PFSK-1 (cell line): ENCODE results near the gene TAC3.

Experiments used
- SIN3A ChIP-seq: IDR thresholded peaks from 2 replicates; pipeline ENCODE4 v1.6.1; 2012; ENCODE audit warnings: mild to moderate bottlenecking, low read length, moderate library complexity, borderline replicate concordance; ENCODE audit not compliant: insufficient read depth
- TF ChIP-seq, protein P1 (sequence below), 2 experiments: IDR thresholded peaks; 2 replicates each; pipeline versions ENCODE4 v1.6.1 to v1.8.0; 2011 to 2012; ENCODE audit warnings: low read depth in 2 of 2, low read length in 2 of 2, control low read depth in 1 of 2, inconsistent platforms in 1 of 2, mild to moderate bottlenecking in 1 of 2, moderate library complexity in 1 of 2; ENCODE audit not compliant: insufficient read depth in 1 of 2

DNA sequence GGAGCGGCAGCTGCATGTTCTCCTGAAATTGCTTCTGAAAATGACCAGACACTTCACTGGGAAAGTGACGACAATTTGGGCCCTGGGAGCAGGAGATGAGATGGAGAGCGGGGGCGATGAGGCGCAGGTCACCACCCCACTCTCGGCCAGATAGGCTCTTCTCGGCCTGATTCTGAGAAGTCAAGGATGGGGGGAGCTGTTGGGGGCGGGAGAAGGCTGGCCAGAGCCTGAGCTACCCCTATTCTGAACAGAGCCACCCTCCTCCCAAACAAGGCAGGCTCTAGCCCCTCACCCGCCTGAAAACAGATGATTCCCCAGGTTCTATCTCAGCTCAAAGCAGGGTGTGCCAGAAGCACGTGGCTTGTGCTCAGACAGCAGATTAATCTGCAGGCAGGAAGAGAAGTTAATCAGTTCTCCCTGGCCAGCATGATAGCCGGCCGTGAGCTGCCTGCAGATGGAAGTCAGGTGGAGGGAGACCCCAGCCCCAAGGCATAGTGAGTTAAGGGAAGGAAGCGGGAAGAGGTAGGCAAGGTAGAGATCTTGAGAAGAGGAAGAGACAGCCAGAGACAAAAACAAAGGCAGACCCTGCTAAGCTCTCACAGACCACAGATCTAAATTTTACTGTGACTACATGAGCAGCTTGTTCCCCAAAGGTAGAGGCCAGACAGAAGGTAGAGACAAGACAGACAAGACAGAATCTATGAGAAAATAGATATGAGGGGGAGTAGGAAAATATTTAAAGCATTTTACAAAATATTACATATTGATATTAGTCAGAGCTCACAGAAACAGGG lies 10.9 kb upstream of the TAC3 start:
- TF ChIP-seq SIN3A: no peak
- TF ChIP-seq, protein P1, sequence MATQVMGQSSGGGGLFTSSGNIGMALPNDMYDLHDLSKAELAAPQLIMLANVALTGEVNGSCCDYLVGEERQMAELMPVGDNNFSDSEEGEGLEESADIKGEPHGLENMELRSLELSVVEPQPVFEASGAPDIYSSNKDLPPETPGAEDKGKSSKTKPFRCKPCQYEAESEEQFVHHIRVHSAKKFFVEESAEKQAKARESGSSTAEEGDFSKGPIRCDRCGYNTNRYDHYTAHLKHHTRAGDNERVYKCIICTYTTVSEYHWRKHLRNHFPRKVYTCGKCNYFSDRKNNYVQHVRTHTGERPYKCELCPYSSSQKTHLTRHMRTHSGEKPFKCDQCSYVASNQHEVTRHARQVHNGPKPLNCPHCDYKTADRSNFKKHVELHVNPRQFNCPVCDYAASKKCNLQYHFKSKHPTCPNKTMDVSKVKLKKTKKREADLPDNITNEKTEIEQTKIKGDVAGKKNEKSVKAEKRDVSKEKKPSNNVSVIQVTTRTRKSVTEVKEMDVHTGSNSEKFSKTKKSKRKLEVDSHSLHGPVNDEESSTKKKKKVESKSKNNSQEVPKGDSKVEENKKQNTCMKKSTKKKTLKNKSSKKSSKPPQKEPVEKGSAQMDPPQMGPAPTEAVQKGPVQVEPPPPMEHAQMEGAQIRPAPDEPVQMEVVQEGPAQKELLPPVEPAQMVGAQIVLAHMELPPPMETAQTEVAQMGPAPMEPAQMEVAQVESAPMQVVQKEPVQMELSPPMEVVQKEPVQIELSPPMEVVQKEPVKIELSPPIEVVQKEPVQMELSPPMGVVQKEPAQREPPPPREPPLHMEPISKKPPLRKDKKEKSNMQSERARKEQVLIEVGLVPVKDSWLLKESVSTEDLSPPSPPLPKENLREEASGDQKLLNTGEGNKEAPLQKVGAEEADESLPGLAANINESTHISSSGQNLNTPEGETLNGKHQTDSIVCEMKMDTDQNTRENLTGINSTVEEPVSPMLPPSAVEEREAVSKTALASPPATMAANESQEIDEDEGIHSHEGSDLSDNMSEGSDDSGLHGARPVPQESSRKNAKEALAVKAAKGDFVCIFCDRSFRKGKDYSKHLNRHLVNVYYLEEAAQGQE (IDR thresholded peaks at IDR 0.05; ENCODE audit: insufficient read depth in 1 of 2, low read depth in 2 of 2, low read length in 2 of 2): no peak
